CD4-positive, CD25-positive, alpha-beta regulatory T cell (primary cell): Measurements from ENCODE around the gene NLRP4. TPM values are rescaled to one million over a fixed set of nuclear protein-coding genes. Genes with fewer than 3 reads are reported as not detected.

Source experiments
- ATAC-seq, 2 donors: fragments of 150-1000 bp; cut with Tn5 transposase; one replicate each; pipeline ENCODE4 v1.10.0; 2021; ENCODE audit warnings: low read depth in 2 of 2, moderate number of reproducible peaks in 2 of 2, moderate library complexity in 1 of 2
- DNase-seq, 3 donors: peaks; one replicate each; pipeline versions ENCODE4 v3.0.0 to v3.0.0-alpha.2; 2012 to 2022; ENCODE audit warnings: mixed read lengths in 1 of 3
- H3K27ac ChIP-seq: one replicate; pipeline ENCODE4 v1.7.0; 2013; ENCODE audit warnings: mild to moderate bottlenecking, low read length; ENCODE audit not compliant: insufficient read depth, poor library complexity, severe bottlenecking
- H3K27me3 ChIP-seq: one replicate; pipeline ENCODE4 v1.7.0; 2013; ENCODE audit warnings: low read length; ENCODE audit not compliant: control insufficient read depth, insufficient read depth
- H3K36me3 ChIP-seq: one replicate; pipeline ENCODE4 v1.7.0; 2013; ENCODE audit warnings: mild to moderate bottlenecking, low read length, moderate library complexity; ENCODE audit not compliant: control insufficient read depth, insufficient read depth
- H3K4me1 ChIP-seq: 2 replicates; pipeline ENCODE4 v1.7.0; 2013; ENCODE audit warnings: mild to moderate bottlenecking, low read length; ENCODE audit not compliant: insufficient read depth, control insufficient read depth, poor library complexity, severe bottlenecking
- H3K4me3 ChIP-seq: one replicate; pipeline ENCODE4 v1.7.0; 2013; ENCODE audit warnings: low read depth, mild to moderate bottlenecking, low read length, moderate library complexity
- H3K9me3 ChIP-seq, 2 experiments: 1 replicate in 1 of 2; 2 replicates in 1 of 2; pipeline ENCODE4 v1.7.0; 2013; ENCODE audit warnings: low read length in 2 of 2, mild to moderate bottlenecking in 1 of 2, moderate library complexity in 1 of 2; ENCODE audit not compliant: control insufficient read depth in 2 of 2
- H3K27ac Mint-ChIP-seq, 3 donors: one replicate each; pipeline ENCODE4 v1.8.0; 2020 to 2022; ENCODE audit warnings: mild to moderate bottlenecking in 3 of 3, mixed read lengths in 3 of 3, moderate library complexity in 2 of 3
- H3K27me3 Mint-ChIP-seq: one replicate; pipeline ENCODE4 v1.8.0; 2022; ENCODE audit warnings: mild to moderate bottlenecking, mixed read lengths
- H3K36me3 Mint-ChIP-seq: one replicate; pipeline ENCODE4 v1.8.0; 2020; ENCODE audit warnings: mixed read lengths
- H3K4me1 Mint-ChIP-seq, 4 donors: one replicate each; pipeline ENCODE4 v1.8.0; 2020 to 2022; ENCODE audit warnings: mixed read lengths in 4 of 4, mild to moderate bottlenecking in 1 of 4
- H3K4me3 Mint-ChIP-seq, 4 donors: one replicate each; pipeline ENCODE4 v1.8.0; 2020 to 2022; ENCODE audit warnings: mild to moderate bottlenecking in 4 of 4, mixed read lengths in 4 of 4, moderate library complexity in 3 of 4
- H3K9me3 Mint-ChIP-seq, 7 donors: one replicate each; pipeline ENCODE4 v1.8.0; 2020 to 2022; ENCODE audit warnings: mixed read lengths in 7 of 7, mild to moderate bottlenecking in 3 of 7, moderate library complexity in 2 of 7
- polyA plus RNA-seq, 4 donors: library from polyadenylated mRNA; unstranded; fragments of 300-500 nt; fragmentation: Illumina TruSeq; gene quantifications; one replicate each; pipeline ENCODE4 v1.2.3, GENCODE V29; 2021
- total RNA-seq: library from RNA; stranded (reverse); gene quantifications from one replicate; pipeline ENCODE4 v1.2.3, GENCODE V29; 2022

NLRP4 gene
- total and polyA plus RNA-seq, 5 donors from 2014 or later: not detected

DNA sequence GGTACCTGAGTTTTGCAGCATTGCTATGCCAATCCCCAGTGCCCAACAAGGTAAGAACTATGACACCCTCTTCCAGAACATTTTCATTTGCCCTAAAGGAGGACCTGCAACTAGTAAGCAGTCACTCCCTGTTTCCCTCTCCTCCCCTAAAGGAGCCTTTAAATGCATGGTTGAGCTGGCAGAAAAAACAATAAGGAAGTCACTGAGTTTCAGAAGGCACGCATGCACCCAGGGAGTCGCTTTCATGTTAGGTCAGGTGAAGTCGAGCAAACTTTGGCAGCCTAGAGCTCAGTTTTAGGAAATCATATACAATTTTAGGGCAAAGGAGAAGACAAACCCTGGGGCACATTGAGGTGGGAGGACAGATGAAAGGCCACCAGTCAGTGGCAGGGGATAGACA is 16.3 kb upstream of the NLRP4 start:
- H3K9me3 Mint-ChIP-seq: peaks cover 0 to 4% (median 0%) of the 10 kb centered on the region in 7 donors
- DNase-seq: no peak
- no peak overlapping the region for H3K4me3 Mint-ChIP-seq
- no peak overlapping the region for H3K27ac Mint-ChIP-seq
- Histone ChIP-seq H3K4me1 (no peaks in the 10 kb centered on the region), H3K36me3 (no peaks in the 10 kb centered on the region), H3K9me3 (no peaks in the 10 kb centered on the region), H3K27ac (no peak overlapping the region), H3K4me3 (no peak overlapping the region), H3K27me3 (no peaks in the 10 kb centered on the region)
- no peaks in the 10 kb centered on the region for H3K4me1 Mint-ChIP-seq
- no peak for ATAC-seq
- H3K27me3 Mint-ChIP-seq: no peaks in the 10 kb centered on the region
- H3K36me3 Mint-ChIP-seq: no peaks in the 10 kb centered on the region

DNA sequence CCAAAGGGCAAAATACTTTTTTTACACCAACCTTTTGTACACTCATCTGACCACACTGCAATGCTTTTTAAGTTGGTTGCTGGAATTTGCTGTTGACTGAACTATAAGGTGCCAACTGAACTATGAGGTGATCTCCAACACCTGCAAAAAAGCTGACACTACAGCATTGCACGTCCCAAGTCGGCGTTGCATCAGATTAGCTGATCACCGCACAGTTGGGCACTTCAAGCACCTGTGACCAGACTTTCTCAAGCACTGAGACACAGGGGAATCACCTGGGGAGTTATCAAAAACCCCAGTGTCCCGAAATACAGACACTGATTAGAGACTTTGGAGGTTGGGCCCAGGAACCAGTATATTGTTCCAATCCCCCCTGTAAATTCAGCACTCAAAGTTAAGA is 5.7 kb upstream of the NLRP4 start:
- Histone ChIP-seq H3K4me3 (no peak overlapping the region), H3K27ac (no peak overlapping the region), H3K9me3 (no peaks in the 10 kb centered on the region), H3K36me3 (no peaks in the 10 kb centered on the region), H3K4me1 (no peaks in the 10 kb centered on the region), H3K27me3 (no peaks in the 10 kb centered on the region)
- ATAC-seq: no peak
- Mint-ChIP-seq H3K4me3 (no peak overlapping the region), H3K4me1 (no peaks in the 10 kb centered on the region), H3K27me3 (no peaks in the 10 kb centered on the region), H3K27ac (no peak overlapping the region), H3K9me3 (peaks cover 0 to 10% (median 0%) of the 10 kb centered on the region in 7 donors), H3K36me3 (no peaks in the 10 kb centered on the region)
- DNase-seq: no peak

DNA sequence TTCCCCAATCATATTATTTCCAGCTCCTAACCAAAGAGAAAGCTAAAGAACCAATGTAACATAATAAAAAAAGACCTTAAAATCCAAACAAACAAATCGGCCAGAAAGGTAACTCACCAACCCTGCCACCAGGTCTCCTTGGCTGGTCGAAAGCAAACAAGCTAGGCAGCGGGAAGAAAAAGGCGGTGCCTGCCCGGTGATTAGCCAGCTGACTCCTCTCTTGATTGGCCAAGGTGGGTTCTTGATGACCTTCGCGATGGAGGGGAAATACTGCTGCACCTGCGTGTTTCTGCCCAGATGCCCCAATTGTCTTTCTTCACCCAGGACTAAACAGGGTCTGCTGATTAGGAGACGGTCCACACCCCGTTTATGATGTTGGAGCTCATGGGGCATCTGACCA is 4.5 kb upstream of the NLRP4 start, which contains the start of gene NLRP11:
NLRP11 (minus strand) TSS at position 154 of the 400 bp plus-strand sequence. CDS start 13,825 bp downstream, outside the sequence.
- H3K27me3 ChIP-seq: no peaks in the 10 kb centered on the region
- no peak within 1 kb of the TSS for H3K27ac ChIP-seq
- H3K4me1 ChIP-seq: no peaks in the 10 kb centered on the region
- Mint-ChIP-seq H3K9me3 (peaks cover 0 to 10% (median 2%) of the 10 kb centered on the region in 7 donors), H3K4me1 (no peaks in the 10 kb centered on the region), H3K27me3 (no peaks in the 10 kb centered on the region), H3K36me3 (no peaks in the 10 kb centered on the region), H3K27ac (no peak within 1 kb of the TSS), H3K4me3 (no peak within 1 kb of the TSS)
- no peak for DNase-seq
- H3K36me3 ChIP-seq: no peaks in the 10 kb centered on the region
- H3K4me3 ChIP-seq: no peak within 1 kb of the TSS
- no peaks in the 10 kb centered on the region for H3K9me3 ChIP-seq
- ATAC-seq: no peak

DNA sequence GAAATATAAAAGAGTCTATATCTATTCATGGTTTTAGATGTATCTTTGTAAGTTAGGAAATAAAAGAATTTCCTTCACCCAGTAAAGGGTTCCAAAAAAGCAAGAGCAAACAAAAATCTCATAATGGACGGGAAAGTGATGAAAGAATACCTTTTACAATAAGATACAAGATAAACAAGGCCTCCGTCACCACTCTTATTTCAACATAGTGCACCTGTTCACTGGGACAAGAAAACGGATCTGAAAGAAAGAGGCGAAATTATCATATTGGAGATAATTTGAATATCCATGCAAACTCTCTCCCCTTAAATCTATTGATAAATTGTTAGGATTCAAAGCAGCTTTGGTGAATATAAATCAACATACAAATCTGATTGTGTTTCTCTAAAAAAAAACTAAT is 3.7 kb upstream of the NLRP4 start:
- Mint-ChIP-seq H3K36me3 (no peaks in the 10 kb centered on the region), H3K4me1 (no peaks in the 10 kb centered on the region), H3K27ac (no peak overlapping the region), H3K9me3 (peaks cover 0 to 10% (median 2%) of the 10 kb centered on the region in 7 donors), H3K4me3 (no peak overlapping the region), H3K27me3 (no peaks in the 10 kb centered on the region)
- H3K9me3 ChIP-seq: no peaks in the 10 kb centered on the region
- H3K27ac ChIP-seq: no peak overlapping the region
- DNase-seq: no peak
- no peak overlapping the region for H3K4me3 ChIP-seq
- H3K36me3 ChIP-seq: no peaks in the 10 kb centered on the region
- ATAC-seq: no peak
- H3K27me3 ChIP-seq: no peaks in the 10 kb centered on the region
- H3K4me1 ChIP-seq: no peaks in the 10 kb centered on the region

DNA sequence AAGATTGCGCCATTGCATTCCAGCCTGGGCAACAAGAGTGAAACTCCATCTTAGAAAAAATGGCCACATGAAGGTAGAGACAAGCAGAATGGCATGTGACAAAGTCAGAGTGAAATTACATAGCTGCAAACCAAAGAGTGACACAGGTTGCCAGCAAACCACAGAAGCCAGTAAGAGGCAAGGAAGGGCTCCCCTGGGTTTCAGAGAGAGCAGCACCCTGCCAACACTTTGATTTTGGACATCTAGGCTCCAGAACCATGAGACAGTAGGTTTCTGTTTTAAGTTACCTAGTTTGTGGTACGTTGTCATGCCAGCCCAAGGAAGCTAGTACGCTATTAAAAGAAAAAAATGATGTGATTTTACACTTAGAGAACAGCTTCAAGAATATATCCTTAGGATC is 1.9 kb downstream of the NLRP4 start:
- H3K9me3 Mint-ChIP-seq: peaks cover 0 to 10% (median 5%) of the 10 kb centered on the region in 7 donors
- no peak overlapping the region for H3K4me3 ChIP-seq
- H3K27me3 ChIP-seq: no peaks in the 10 kb centered on the region
- no peak overlapping the region for H3K27ac Mint-ChIP-seq
- H3K36me3 ChIP-seq: no peaks in the 10 kb centered on the region
- DNase-seq (no peak), ATAC-seq (no peak)
- H3K27me3 Mint-ChIP-seq: no peaks in the 10 kb centered on the region
- no peaks in the 10 kb centered on the region for H3K4me1 ChIP-seq
- H3K4me3 Mint-ChIP-seq: no peak overlapping the region
- no peaks in the 10 kb centered on the region for H3K9me3 ChIP-seq
- H3K36me3 Mint-ChIP-seq: no peaks in the 10 kb centered on the region
- H3K27ac ChIP-seq: no peak overlapping the region
- H3K4me1 Mint-ChIP-seq: no peaks in the 10 kb centered on the region

DNA sequence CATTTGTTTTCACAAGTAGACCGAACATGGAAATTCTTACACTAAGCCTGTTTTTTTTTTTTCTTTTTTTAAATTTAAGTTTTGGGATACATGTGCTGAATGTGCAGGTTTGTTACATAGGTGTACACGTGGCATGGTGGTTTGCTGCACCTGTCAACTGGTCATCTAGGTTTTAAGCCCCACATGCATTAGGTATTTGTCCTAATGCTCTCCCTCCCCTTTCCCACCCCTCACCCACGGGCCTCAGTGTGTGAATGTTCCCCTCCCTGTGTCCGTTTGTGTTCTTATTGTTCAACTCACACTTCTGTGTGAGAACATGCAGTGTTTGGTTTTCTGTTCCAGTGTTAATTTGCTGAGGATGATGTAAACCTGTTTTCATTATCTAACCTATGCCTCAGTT is 2.6 kb downstream of the NLRP4 start:
- Histone ChIP-seq H3K4me3 (no peak overlapping the region), H3K27ac (no peak overlapping the region), H3K27me3 (no peaks in the 10 kb centered on the region), H3K36me3 (no peaks in the 10 kb centered on the region), H3K9me3 (peaks cover 0 to under 1% of the 10 kb centered on the region in 2 experiments), H3K4me1 (no peaks in the 10 kb centered on the region)
- no peak overlapping the region for H3K27ac Mint-ChIP-seq
- H3K36me3 Mint-ChIP-seq: no peaks in the 10 kb centered on the region
- peaks cover 0 to 10% (median 7%) of the 10 kb centered on the region in 7 donors for H3K9me3 Mint-ChIP-seq
- ATAC-seq (no peak), DNase-seq (no peak)
- H3K4me1 Mint-ChIP-seq: no peaks in the 10 kb centered on the region
- no peak overlapping the region for H3K4me3 Mint-ChIP-seq
- H3K27me3 Mint-ChIP-seq: no peaks in the 10 kb centered on the region

DNA sequence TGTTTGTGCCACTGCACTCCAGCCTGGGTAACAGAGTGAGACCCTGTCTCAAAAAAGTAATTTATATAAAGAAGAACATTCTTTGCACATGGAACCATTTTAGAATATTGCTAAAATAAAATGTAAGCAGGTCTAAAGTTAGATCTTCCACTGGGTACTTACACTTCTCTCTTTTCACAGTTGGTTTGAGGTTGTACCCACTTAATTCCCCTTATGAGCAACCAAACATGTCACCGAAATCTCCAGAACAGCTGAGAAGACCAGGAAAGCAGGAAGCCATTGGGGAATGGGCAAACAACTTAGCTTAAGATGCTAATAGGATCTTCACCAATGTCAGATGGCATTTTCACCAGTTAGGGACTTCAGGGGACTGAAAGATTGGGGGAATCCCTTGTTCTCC is 18.8 kb downstream of the NLRP4 start:
- no peak overlapping the region for H3K27ac Mint-ChIP-seq
- H3K4me1 Mint-ChIP-seq: no peaks in the 10 kb centered on the region
- Histone ChIP-seq H3K27me3 (no peaks in the 10 kb centered on the region), H3K9me3 (peaks cover 0 to 2% of the 10 kb centered on the region in 2 experiments), H3K4me1 (no peaks in the 10 kb centered on the region), H3K36me3 (no peaks in the 10 kb centered on the region), H3K4me3 (no peak overlapping the region), H3K27ac (no peak overlapping the region)
- DNase-seq (no peak), ATAC-seq (no peak)
- H3K4me3 Mint-ChIP-seq: no peak overlapping the region
- H3K9me3 Mint-ChIP-seq: peaks cover 0 to 9% (median 5%) of the 10 kb centered on the region in 7 donors
- no peaks in the 10 kb centered on the region for H3K36me3 Mint-ChIP-seq
- H3K27me3 Mint-ChIP-seq: no peaks in the 10 kb centered on the region

DNA sequence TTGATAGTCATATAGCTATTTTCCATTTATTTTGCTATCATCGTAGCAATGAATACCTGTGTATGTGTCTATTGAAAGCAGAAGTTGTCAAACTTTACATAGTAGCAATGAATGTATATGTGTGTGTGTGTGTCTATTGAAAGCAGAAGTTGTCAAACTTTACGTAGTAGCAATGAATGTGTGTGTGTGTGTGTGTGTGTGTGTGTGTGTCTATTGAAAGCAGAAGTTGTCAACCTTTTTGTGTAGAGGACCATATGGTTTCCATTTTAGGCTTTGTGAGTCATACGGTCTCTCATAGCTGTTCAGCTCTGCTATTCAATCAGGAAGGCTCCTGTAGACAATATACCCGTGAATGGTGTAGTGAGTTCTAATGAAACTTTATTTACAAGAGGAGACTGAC is 20.8 kb downstream of the NLRP4 start:
- Mint-ChIP-seq H3K9me3 (peaks cover 0 to 5% (median 3%) of the 10 kb centered on the region in 7 donors), H3K27ac (no peak overlapping the region), H3K4me3 (no peak overlapping the region), H3K36me3 (no peaks in the 10 kb centered on the region), H3K4me1 (no peaks in the 10 kb centered on the region), H3K27me3 (no peaks in the 10 kb centered on the region)
- Histone ChIP-seq H3K27me3 (no peaks in the 10 kb centered on the region), H3K4me1 (no peaks in the 10 kb centered on the region), H3K4me3 (no peak overlapping the region), H3K36me3 (no peaks in the 10 kb centered on the region), H3K27ac (no peak overlapping the region), H3K9me3 (peaks cover 0 to 2% of the 10 kb centered on the region in 2 experiments)
- ATAC-seq: no peak
- DNase-seq: no peak
